Muscle layer of duodenum (tissue), 2 donors: Measurements from ENCODE around the gene HOXB8.

Experiments used
- H3K27ac ChIP-seq: one replicate; pipeline ENCODE4 v1.7.0; 2013; ENCODE audit warnings: mild to moderate bottlenecking, low read length
- H3K27me3 ChIP-seq: one replicate; pipeline ENCODE4 v1.7.0; 2013; ENCODE audit warnings: low read depth, mild to moderate bottlenecking, control low read depth, low read length
- H3K36me3 ChIP-seq, 2 donors: one replicate each; pipeline ENCODE4 v1.7.0; 2013; ENCODE audit warnings: low read length in 2 of 2, control low read depth in 1 of 2, mild to moderate bottlenecking in 1 of 2; ENCODE audit not compliant: insufficient read depth in 2 of 2, control insufficient read depth in 1 of 2
- H3K4me1 ChIP-seq, 2 donors: one replicate each; pipeline ENCODE4 v1.7.0; 2013; ENCODE audit warnings: low read length in 2 of 2, mild to moderate bottlenecking in 2 of 2, control low read depth in 1 of 2, moderate library complexity in 1 of 2; ENCODE audit not compliant: insufficient read depth in 2 of 2, control insufficient read depth in 1 of 2
- H3K4me3 ChIP-seq, 2 donors: one replicate each; pipeline ENCODE4 v1.7.0; 2013; ENCODE audit warnings: low read length in 2 of 2, low read depth in 1 of 2, mild to moderate bottlenecking in 1 of 2
- H3K9me3 ChIP-seq, 2 donors: one replicate each; pipeline ENCODE4 v1.7.0; 2013; ENCODE audit warnings: low read length in 2 of 2, control low read depth in 1 of 2, mild to moderate bottlenecking in 1 of 2; ENCODE audit not compliant: control insufficient read depth in 1 of 2
- donor health status: healthy.

The HOXB8 gene

DNA sequence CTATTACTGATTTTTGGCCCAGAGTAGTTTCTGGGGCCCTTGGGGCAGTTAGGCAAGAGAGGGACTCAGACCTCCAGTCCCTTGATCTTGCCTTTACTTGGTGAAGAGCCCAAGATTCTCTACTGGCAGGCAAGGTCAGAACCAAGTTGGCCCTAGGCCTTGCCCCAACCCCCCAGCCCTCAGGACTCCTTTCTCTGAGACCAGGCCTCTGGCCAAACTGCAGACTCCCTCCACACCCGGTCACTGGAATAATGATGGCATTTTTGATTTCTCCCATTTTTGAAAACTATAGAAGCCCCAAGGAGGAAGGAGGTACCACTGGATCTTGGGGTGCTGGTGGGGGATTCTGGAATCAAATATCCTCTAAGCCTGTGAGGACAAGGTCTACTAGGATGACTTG lies 29.1 kb upstream of the HOXB8 start:
- Histone ChIP-seq H3K36me3 (no peaks in the 10 kb centered on the region), H3K27me3 (peaks cover 79% of the 10 kb centered on the region), H3K4me1 (peaks cover 0 to 24% of the 10 kb centered on the region in 2 donors), H3K9me3 (peaks cover 0 to 3% of the 10 kb centered on the region in 2 donors), H3K27ac (no peak overlapping the region), H3K4me3 (no peak overlapping the region)

DNA sequence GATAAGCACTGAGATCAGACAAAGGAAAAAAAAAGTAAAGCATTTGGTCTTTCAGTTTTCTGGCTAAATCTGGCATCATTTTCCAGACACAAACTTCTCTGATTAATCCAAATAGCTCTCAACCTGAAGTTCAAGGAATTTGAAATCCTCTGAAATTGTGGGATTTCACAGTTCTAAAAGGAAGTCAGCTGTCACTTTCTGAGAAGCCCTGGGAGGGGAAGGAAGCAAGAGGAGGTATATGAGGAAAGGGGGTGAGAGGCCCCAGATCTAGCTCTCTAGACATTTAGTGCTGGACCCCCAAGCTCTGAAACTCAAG lies 28.6 kb upstream of the HOXB8 start:
- Histone ChIP-seq H3K27ac (no peak overlapping the region), H3K4me3 (no peak overlapping the region), H3K27me3 (peaks cover 84% of the 10 kb centered on the region), H3K36me3 (no peaks in the 10 kb centered on the region), H3K4me1 (peaks cover 0 to 24% of the 10 kb centered on the region in 2 donors), H3K9me3 (peaks cover 0 to 3% of the 10 kb centered on the region in 2 donors)

DNA sequence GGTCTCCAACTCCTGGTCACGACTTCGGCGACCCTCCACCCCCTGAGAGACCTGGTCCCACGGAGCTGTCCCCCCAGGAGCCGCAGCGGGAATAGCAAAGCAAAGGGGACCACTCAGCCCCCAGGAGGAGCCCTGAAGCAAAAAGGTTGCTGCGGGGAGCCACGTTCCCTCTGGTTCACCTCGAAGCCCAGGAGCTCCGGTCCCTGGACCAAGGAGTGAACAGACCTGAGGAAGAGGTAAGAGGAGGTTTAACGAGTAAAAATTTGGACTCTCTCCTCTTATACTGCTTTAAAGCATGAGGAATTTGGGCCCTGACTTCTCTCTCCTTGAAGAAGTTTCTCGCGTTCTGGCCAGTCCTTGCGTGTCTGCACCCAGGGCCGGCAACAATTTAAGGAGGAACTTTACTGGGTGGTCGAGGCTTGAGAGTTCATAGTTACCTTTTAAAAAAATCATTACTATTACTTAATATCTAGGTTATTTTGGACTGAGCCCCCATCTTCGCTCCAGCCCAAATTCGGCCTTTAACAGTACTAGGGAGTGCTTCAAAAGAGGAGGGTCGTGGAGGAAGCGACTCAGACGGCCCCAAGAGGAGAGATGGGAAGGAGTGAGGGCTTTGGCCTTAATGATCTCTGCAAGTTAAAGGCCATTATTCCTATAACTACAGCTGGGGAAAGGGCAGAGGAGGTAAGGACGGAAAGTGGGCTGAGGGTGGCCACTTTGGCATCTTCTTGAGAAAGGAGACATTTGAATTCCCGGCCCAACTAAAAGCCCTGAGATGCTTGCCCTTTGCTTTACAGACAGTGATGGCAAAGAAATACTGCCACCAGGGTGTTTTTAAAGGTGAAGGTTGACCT lies 28.0 kb upstream of the HOXB8 start:
- H3K36me3 ChIP-seq = no peaks in the 10 kb centered on the region
- H3K4me3 ChIP-seq = no peak overlapping the region
- no peak overlapping the region for H3K27ac ChIP-seq
- peaks cover 0 to 3% of the 10 kb centered on the region in 2 donors for H3K9me3 ChIP-seq
- H3K4me1 ChIP-seq = peaks cover 0 to 24% of the 10 kb centered on the region in 2 donors
- peaks cover 86% of the 10 kb centered on the region for H3K27me3 ChIP-seq

DNA sequence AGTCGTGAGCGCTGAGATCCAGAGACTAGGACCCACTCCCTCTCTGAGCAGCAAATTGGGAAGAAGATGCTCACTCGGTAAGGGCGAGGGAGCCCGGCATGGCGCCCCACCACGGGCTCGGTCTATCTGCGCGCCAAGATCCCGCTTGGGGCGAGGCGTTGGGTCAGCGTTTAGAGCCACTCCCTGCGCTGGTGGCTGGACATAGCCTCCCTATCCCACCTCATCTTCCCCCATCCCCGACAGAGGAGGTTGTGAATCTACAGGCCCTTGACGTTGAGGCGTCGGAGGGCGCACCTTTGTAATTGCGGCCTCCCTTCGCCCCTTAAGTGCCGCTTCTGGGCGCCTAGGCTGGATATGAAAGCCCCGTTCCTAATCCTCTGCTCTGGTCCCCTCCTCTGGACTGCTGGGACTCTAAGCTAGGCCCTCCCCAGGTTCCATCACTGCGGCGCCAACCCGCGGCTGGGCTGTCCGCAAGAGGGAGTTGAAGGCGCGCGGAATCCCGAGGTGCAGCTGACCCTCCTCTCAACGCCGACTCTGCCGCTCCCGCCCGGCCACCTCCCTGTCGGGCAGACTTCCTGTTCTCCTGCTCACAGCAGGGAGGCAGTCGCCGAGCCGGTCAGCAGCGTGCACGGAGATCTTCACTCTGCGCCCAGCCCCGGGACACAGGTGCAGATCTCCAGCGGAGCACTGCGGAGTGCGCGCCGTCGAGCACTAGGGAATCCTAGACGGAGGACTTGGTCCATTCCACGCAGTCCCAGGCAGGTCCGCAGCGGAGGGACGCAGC lies 27.2 kb upstream of the HOXB8 start:
- Histone ChIP-seq H3K9me3 (no peaks in the 10 kb centered on the region), H3K27me3 (peaks cover 86% of the 10 kb centered on the region), H3K4me1 (peaks cover 0 to 18% of the 10 kb centered on the region in 2 donors), H3K36me3 (no peaks in the 10 kb centered on the region), H3K4me3 (no peak overlapping the region), H3K27ac (no peak overlapping the region)

DNA sequence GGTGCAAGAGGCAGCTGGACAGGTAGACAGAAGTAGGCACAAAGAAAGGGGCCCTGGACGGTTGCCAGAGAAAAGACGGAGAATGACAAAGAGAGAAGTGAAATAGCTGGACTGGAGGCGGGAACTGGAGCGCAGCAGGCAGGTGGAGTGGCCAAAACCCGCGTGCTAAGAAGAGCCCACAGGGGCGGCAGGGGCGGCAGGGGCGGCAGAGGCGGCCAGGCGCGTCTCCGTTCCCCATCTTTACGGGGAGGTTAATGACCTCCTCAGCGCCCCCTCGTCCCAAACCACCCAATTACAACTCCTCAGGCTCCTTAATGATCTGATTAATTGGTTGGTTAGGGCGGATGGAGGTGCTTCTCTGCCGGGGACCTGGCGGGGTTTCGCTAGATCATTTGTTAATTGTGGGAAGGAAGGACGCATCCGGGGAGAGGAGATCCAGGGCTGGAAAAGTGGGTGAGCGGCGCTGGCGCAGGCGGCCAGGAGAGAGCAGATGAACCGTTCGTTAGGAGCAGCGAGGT lies 26.5 kb upstream of the HOXB8 start:
- H3K36me3 ChIP-seq = no peaks in the 10 kb centered on the region
- H3K27me3 ChIP-seq = peaks cover 88% of the 10 kb centered on the region
- H3K9me3 ChIP-seq = no peaks in the 10 kb centered on the region
- peaks cover 0 to 11% of the 10 kb centered on the region in 2 donors for H3K4me1 ChIP-seq
- no peak overlapping the region for H3K4me3 ChIP-seq
- H3K27ac ChIP-seq = no peak overlapping the region

DNA sequence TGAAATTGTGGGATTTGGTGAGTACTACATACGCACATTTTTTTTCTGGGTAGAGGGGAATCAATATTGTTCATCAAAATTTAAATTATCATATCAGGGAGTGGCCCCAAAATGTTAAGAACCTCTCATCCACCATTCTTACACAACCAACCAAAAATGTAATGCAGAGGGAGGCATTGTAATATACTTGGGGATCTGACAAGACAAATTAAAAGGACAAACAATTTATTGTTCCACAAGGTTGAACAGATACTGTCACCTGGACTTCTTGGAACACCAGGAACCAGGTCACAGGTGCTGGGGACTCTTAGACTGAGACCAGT lies 25.7 kb upstream of the HOXB8 start:
- Histone ChIP-seq H3K9me3 (no peaks in the 10 kb centered on the region), H3K27ac (no peak overlapping the region), H3K4me3 (no peak overlapping the region), H3K4me1 (peaks cover 0 to 4% of the 10 kb centered on the region in 2 donors), H3K27me3 (peaks cover 87% of the 10 kb centered on the region), H3K36me3 (no peaks in the 10 kb centered on the region)

DNA sequence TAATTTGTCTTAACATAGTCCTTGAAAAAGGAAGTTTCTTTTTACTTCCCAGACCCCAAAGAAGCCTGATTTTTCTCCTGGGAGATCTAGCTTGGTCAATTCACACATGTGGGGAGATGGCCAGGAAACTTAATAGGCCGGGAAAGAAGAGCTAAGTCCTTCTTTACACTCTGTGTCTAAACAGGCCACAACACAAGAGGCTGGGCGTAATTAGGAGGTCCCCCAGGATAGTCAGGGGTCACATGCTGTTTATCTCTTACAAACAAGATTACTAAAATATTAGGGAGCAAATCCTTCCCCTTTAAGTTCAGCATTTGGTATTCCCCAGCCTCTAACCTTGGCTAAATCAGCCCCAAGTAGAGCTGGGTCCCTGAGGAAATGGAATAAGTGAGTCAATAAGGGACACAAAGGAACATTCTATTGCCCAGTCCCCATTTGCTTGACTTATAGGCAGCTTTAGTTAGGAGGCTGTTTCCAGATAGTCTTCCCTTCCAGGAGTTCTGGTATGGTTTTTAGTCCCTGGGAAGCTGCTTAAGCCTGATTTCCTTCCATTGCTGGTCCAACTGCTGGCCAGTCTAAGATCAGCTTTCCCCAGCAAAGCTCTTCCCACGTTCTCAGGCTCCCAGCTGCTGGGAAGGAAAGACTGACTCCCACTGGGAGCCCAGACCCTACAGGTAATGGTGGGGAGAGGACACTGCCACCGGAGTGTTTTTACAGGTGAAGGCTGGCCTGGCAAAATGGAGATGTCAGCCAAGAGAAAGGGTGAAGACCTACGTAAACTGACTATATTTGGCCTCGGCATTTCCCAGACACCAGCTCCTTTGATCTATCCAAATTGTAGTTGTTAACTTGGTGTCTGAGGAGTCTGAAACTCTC lies 25.1 kb upstream of the HOXB8 start:
- no peaks in the 10 kb centered on the region for H3K9me3 ChIP-seq
- H3K27me3 ChIP-seq = peaks cover 87% of the 10 kb centered on the region
- no peak overlapping the region for H3K4me3 ChIP-seq
- peaks cover 0 to 4% of the 10 kb centered on the region in 2 donors for H3K4me1 ChIP-seq
- H3K36me3 ChIP-seq = no peaks in the 10 kb centered on the region
- H3K27ac ChIP-seq = no peak overlapping the region

DNA sequence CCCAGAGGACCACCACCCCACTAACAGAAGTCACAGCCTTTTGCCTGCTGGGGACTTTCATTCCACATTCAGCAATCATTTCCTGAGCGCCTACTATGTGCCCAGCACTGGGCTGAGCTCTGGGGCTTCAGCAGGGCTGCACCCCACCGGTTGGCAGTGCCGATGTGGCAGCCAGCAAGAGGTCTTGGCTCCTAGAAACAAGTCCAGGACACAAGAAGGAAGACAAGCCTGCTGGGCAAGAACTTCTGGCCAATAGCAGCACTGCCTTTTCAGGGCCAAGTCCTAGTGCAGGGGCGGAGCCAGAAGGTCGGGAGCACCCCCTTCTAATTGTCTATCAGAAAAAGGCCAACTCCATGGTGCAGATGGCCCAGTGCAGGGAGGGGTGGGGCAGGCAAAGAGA lies 24.0 kb upstream of the HOXB8 start:
- peaks cover 87% of the 10 kb centered on the region for H3K27me3 ChIP-seq
- no peaks in the 10 kb centered on the region for H3K36me3 ChIP-seq
- H3K27ac ChIP-seq = no peak overlapping the region
- H3K4me3 ChIP-seq = no peak overlapping the region
- H3K4me1 ChIP-seq = peaks cover 0 to 4% of the 10 kb centered on the region in 2 donors
- no peaks in the 10 kb centered on the region for H3K9me3 ChIP-seq

DNA sequence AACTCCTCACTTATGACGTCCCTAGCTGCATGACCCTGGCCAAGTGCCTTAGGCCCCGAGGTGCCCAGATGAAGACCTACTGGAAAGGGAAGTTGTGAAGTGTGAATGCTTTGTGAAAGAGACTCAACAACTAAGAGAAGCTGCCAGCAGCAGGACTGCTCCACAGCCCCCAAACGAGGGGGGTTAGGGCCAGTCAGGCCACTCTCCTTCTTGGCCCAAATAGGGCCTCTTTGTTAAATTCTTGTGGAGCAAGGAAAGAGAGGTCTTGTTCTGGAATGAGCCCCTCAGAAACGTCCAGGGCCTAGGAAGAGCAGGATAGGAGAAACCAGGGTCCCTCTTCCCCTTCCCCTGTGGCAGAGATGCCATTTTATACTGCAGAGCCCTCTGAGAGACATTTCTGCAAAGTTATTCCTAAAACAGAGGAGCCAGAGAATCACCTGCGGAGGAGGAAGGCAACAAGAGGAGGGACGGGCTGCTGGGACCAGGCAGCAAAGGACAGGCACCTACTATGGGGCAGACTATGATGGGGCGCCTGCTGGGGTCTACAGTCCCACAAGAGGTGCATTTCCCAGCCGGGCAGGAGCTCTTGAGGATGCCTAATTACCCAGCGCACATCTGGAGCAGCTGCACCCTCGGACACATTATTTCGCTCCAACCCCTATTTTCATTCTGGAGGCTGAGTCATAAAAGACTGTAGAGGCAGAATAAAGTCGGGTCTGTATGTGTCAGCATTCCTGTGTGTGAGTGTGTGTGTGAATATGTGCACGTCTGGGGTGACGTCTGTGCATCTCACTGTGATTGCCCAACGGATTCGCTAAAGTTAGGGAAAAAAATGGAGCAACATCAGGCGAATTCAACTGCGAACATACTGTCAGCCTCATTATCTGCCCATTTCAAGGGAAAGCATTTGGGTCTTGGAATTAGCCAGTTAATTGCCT lies 22.5 kb upstream of the HOXB8 start:
- H3K27me3 ChIP-seq = peaks cover 88% of the 10 kb centered on the region
- H3K4me3 ChIP-seq = no peak overlapping the region
- H3K36me3 ChIP-seq = no peaks in the 10 kb centered on the region
- H3K4me1 ChIP-seq = peaks cover 0 to 4% of the 10 kb centered on the region in 2 donors
- no peaks in the 10 kb centered on the region for H3K9me3 ChIP-seq
- H3K27ac ChIP-seq = no peak overlapping the region

DNA sequence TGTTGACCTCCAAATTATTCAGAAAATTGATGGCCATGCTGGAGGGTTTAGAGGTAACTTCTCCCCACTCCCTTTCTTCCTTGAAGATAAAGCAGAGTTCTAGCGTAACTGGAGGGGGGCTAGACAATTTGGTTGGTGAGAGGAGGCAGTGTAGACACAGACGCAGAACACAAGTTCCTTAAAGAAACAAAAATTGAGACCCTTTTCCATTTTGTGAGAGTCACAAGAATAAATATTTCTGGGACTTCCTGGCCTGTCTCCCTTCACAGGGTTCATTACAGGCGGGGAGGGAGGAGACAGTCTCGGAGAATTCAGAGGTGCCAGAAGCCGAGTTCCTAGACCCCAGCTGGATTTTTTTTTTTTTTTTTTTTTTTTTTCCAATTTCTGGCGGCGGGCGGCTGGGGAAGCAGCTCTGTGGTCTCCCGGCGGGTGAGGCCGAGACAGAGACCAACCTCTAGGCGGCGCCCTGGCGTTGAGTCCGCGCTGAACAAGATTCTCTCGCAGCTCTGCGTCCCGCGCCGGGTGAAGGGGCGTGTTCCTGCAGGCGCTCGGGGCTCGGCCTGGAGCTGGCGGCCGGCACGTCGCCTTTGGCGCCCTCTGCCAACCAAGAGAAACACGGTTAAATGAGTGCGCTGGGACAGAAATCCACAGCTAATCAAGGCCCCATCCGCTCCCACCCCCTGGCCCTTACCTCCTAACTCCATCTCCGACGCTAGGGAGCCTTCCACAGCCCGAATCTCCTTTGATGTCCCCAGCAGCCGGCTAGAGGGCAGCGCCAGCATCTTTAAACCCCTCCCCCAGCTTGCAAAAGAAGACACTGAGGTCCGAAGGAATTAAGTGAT lies 21.3 kb upstream of the HOXB8 start:
- Histone ChIP-seq H3K4me3 (no peak overlapping the region), H3K4me1 (no peaks in the 10 kb centered on the region), H3K36me3 (no peaks in the 10 kb centered on the region), H3K9me3 (no peaks in the 10 kb centered on the region), H3K27me3 (peaks cover 89% of the 10 kb centered on the region), H3K27ac (no peak overlapping the region)
